GM23338 (cell line): ENCODE results near the gene MRPL44. TPM values are rescaled to one million over a fixed set of nuclear protein-coding genes. Genes with fewer than 3 reads are reported as not detected.

Source experiments
- ATAC-seq: fragments of 200-7000 bp; cut with Tn5 transposase; 3 replicates; pipeline ENCODE4 v1.9.1; 2020
- DNase-seq: peaks from one replicate; pipeline ENCODE4 v3.0.0-alpha.2; 2015; ENCODE audit warnings: low spot score
- H2AFZ ChIP-seq: fragments of 200-600 bp; sonication (generic); 2 replicates; pipeline ENCODE4 v1.8.0; 2016; ENCODE audit warnings: antibody characterized with exemption, mild to moderate bottlenecking, moderate library complexity
- H3F3A ChIP-seq: fragments of 200-600 bp; sonication (generic); replicated peaks from 2 replicates; pipeline ENCODE4 v1.8.0; 2017; ENCODE audit warnings: antibody characterized with exemption, mixed run types, low read depth
- H3K27ac ChIP-seq: fragments of 200-600 bp; sonication (generic); 2 replicates; pipeline ENCODE4 v1.6.1; 2016; ENCODE audit warnings: low read depth
- H3K27me3 ChIP-seq: fragments of 200-600 bp; sonication (generic); 2 replicates; pipeline ENCODE4 v1.8.0; 2016; ENCODE audit warnings: mild to moderate bottlenecking, mixed run types, moderate library complexity; ENCODE audit not compliant: insufficient read depth
- H3K36me3 ChIP-seq: fragments of 200-600 bp; sonication (generic); 2 replicates; pipeline ENCODE4 v1.8.0; 2016; ENCODE audit warnings: mild to moderate bottlenecking; ENCODE audit not compliant: insufficient read depth
- H3K4me1 ChIP-seq: fragments of 200-600 bp; sonication (generic); 2 replicates; pipeline ENCODE4 v1.8.0; 2016; ENCODE audit warnings: mild to moderate bottlenecking, moderate library complexity; ENCODE audit not compliant: insufficient read depth
- H3K4me2 ChIP-seq: fragments of 200-600 bp; sonication (generic); 2 replicates; pipeline ENCODE4 v1.7.1; 2017; ENCODE audit warnings: mixed run types
- H3K4me3 ChIP-seq: fragments of 200-600 bp; sonication (generic); 2 replicates; pipeline ENCODE4 v1.6.1; 2016; ENCODE audit warnings: mixed run types
- H3K79me2 ChIP-seq: fragments of 200-600 bp; sonication (generic); replicated peaks from 2 replicates; pipeline ENCODE4 v1.8.0; 2017; ENCODE audit warnings: mild to moderate bottlenecking; ENCODE audit not compliant: insufficient read depth
- H3K9me2 ChIP-seq: fragments of 200-600 bp; sonication (generic); 2 replicates; pipeline ENCODE4 v1.8.0; 2017; ENCODE audit not compliant: insufficient read depth
- H4K20me1 ChIP-seq: fragments of 200-600 bp; sonication (generic); replicated peaks from 2 replicates; pipeline ENCODE4 v1.8.0; 2017; ENCODE audit warnings: mild to moderate bottlenecking; ENCODE audit not compliant: insufficient read depth
- H3K27ac Mint-ChIP-seq: 2 replicates; pipeline ENCODE4 v1.8.0; 2020; ENCODE audit warnings: inconsistent platforms, mild to moderate bottlenecking, moderate library complexity, mixed read lengths
- H3K27me3 Mint-ChIP-seq: 3 replicates; pipeline ENCODE4 v1.8.0; 2022; ENCODE audit warnings: low read depth, mild to moderate bottlenecking, moderate library complexity, mixed read lengths, inconsistent platforms; ENCODE audit not compliant: insufficient read depth, poor library complexity
- H3K36me3 Mint-ChIP-seq: 3 replicates; pipeline ENCODE4 v1.8.0; 2021; ENCODE audit warnings: low read depth, mild to moderate bottlenecking, inconsistent platforms, moderate library complexity, mixed read lengths
- H3K4me1 Mint-ChIP-seq: 3 replicates; pipeline ENCODE4 v1.8.0; 2020; ENCODE audit warnings: mild to moderate bottlenecking, inconsistent platforms, mixed read lengths
- H3K4me3 Mint-ChIP-seq: 3 replicates; pipeline ENCODE4 v1.8.0; 2021; ENCODE audit warnings: moderate library complexity, mild to moderate bottlenecking, inconsistent platforms, mixed read lengths
- H3K9me3 Mint-ChIP-seq: 3 replicates; pipeline ENCODE4 v1.8.0; 2020; ENCODE audit warnings: moderate library complexity, mild to moderate bottlenecking, inconsistent platforms, mixed read lengths
- CREB1 ChIP-seq: fragments of 250-450 bp; sonication (Bioruptor Pico); IDR thresholded peaks from 2 replicates; pipeline ENCODE4 v1.5.0; 2020; ENCODE audit warnings: low read depth, mild to moderate bottlenecking, moderate library complexity
- EZH2 ChIP-seq: fragments of 200-600 bp; sonication (generic); IDR thresholded peaks from one replicate; pipeline ENCODE4 v1.8.0; 2017; ENCODE audit warnings: antibody characterized with exemption, mild to moderate bottlenecking, low read depth; ENCODE audit not compliant: unreplicated experiment
- EZH2phosphoT487 ChIP-seq: fragments of 200-600 bp; sonication (generic); IDR thresholded peaks from one replicate; pipeline ENCODE4 v1.8.1; 2018; ENCODE audit warnings: antibody characterized with exemption; ENCODE audit not compliant: unreplicated experiment
- JUNB ChIP-seq: IDR thresholded peaks from one replicate; pipeline ENCODE4 v1.6.1; 2016; ENCODE audit warnings: antibody characterized with exemption; ENCODE audit not compliant: unreplicated experiment
- NANOG ChIP-seq: IDR thresholded peaks from 2 replicates; pipeline ENCODE4 v1.6.1; 2016; ENCODE audit warnings: antibody characterized with exemption, borderline replicate concordance
- POLR2AphosphoS5 ChIP-seq: IDR thresholded peaks from 2 replicates; pipeline ENCODE4 v1.6.1; 2016; ENCODE audit warnings: antibody characterized with exemption, low read depth
- STAT1 ChIP-seq: IDR thresholded peaks from one replicate; pipeline ENCODE4 v1.6.1; 2016; ENCODE audit warnings: antibody characterized with exemption; ENCODE audit not compliant: unreplicated experiment
- ZNF114 ChIP-seq: fragments of 250-450 bp; sonication (Bioruptor Pico); IDR thresholded peaks from 2 replicates; pipeline ENCODE4 v1.5.0; 2020; ENCODE audit warnings: mild to moderate bottlenecking, moderate library complexity
- ZNF331 ChIP-seq: fragments of 250-450 bp; sonication (Bioruptor Pico); IDR thresholded peaks from 2 replicates; pipeline ENCODE4 v1.5.0; 2020; ENCODE audit warnings: low read depth, mild to moderate bottlenecking, moderate library complexity
- polyA plus RNA-seq: library from polyadenylated mRNA; unstranded; fragments of >200 nt; fragmentation: Nextera tagmentation; extraction: Ambion mirVana; gene quantifications from 2 replicates; pipeline ENCODE4 v1.2.1, GENCODE V29; 2016
- total RNA-seq: library from RNA; depleted of rRNA; stranded (reverse); fragments of >200 nt; shearing (Covaris generic); gene quantifications from 2 replicates; pipeline ENCODE4 v1.2.3, GENCODE V29; 2014
- TF ChIP-seq, protein P1 (sequence below): IDR thresholded peaks from 2 replicates; pipeline ENCODE4 v1.6.1; 2016; ENCODE audit warnings: antibody characterized with exemption
- TF ChIP-seq, protein P2 (sequence below): fragments of 250-450 bp; sonication (Bioruptor Pico); IDR thresholded peaks from 2 replicates; pipeline ENCODE4 v1.5.0; 2020; ENCODE audit warnings: mild to moderate bottlenecking, moderate library complexity
- TF ChIP-seq, protein P3 (sequence below): IDR thresholded peaks from one replicate; pipeline ENCODE4 v1.6.1; 2018; ENCODE audit warnings: antibody characterized with exemption; ENCODE audit not compliant: unreplicated experiment
- TF ChIP-seq, protein P4 (sequence below), 2 experiments: fragments of 200-600 bp in 1 of 2; sonication (generic) in 1 of 2; conservative IDR thresholded peaks; 2 replicates each; pipeline versions ENCODE4 v1.5.1 to v1.6.1; 2016 to 2017; ENCODE audit warnings: antibody characterized with exemption in 2 of 2, low read depth in 2 of 2, mild to moderate bottlenecking in 2 of 2, moderate library complexity in 1 of 2

MRPL44 gene
- total and polyA plus RNA-seq, 2 experiments from 2014 or later, result 38.4 to 55.8 TPM

DNA sequence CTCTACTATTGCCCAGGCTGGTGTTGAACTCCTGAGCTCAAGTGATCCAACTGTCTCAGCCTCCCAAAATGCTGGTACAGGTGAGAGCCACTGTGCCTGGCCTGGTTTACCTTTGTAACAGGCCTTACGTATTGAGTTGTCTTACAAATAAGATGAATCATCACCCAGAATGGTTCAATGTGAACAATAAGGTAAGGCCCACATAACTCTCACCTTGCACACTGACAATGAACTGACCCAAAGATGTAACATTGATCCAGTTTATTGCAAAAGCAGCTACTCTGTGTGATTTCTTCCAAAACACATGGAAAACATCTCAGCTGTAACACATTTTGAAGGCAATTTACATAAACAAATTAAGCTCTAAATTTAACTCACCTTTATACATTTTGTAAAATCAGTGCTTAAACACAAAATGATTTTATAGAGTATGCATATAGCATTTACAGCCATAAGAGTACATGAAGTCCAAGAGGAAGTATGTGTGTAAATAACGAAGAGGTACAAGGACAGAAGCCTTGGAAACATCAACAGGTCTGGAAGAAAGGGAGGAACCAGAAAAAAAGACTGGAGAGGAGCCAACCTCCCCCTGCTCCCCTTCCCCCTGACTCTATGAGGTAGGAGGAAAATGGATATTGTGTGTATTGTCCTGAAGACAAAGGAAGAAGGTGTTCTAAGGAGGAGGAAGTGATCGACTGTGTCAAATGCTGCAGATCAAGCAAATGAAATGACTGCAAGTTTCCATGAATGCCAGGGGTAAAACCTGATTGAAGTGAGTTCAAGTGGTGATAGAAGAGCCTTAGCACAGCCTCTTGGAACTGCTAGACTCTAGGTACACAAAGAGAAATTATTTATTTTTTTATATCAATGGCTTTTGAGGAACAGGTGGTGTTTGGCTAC is 6.6 kb upstream of the MRPL44 start:
- ATAC-seq, result peak; percentile 43
- H3K36me3 Mint-ChIP-seq, result no peaks in the 10 kb centered on the region; the same call in 2 of the 3 replicates
- Histone ChIP-seq H3K79me2 (0 out of 2 replicates have a peak, but pooled peaks cover 6% of the 10 kb centered on the region), H4K20me1 (no peaks in the 10 kb centered on the region), H3K27ac (no peak overlapping the region), H3K9me2 (no peaks in the 10 kb centered on the region), H2AFZ (no peak overlapping the region), H3K27me3 (no peaks in the 10 kb centered on the region), H3K36me3 (no peaks in the 10 kb centered on the region), H3K4me3 (no peak overlapping the region), H3F3A (no peaks in the 10 kb centered on the region), H3K4me1 (peaks cover 38% of the 10 kb centered on the region), H3K4me2 (peak overlapping the region; percentile 36)
- no peaks in the 10 kb centered on the region for H3K9me3 Mint-ChIP-seq
- peaks cover 46% of the 10 kb centered on the region for H3K4me1 Mint-ChIP-seq
- DNase-seq, result peak; percentile 44
- no peak for TF ChIP-seq NANOG
- no peak for TF ChIP-seq ZNF331 (CRISPR knock-in tag)
- no peak for TF ChIP-seq JUNB
- no peak for TF ChIP-seq POLR2AphosphoS5
- TF ChIP-seq, protein P1, sequence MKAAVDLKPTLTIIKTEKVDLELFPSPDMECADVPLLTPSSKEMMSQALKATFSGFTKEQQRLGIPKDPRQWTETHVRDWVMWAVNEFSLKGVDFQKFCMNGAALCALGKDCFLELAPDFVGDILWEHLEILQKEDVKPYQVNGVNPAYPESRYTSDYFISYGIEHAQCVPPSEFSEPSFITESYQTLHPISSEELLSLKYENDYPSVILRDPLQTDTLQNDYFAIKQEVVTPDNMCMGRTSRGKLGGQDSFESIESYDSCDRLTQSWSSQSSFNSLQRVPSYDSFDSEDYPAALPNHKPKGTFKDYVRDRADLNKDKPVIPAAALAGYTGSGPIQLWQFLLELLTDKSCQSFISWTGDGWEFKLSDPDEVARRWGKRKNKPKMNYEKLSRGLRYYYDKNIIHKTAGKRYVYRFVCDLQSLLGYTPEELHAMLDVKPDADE, result no peak
- TF ChIP-seq ZNF114, result no peak
- TF ChIP-seq, protein P2, sequence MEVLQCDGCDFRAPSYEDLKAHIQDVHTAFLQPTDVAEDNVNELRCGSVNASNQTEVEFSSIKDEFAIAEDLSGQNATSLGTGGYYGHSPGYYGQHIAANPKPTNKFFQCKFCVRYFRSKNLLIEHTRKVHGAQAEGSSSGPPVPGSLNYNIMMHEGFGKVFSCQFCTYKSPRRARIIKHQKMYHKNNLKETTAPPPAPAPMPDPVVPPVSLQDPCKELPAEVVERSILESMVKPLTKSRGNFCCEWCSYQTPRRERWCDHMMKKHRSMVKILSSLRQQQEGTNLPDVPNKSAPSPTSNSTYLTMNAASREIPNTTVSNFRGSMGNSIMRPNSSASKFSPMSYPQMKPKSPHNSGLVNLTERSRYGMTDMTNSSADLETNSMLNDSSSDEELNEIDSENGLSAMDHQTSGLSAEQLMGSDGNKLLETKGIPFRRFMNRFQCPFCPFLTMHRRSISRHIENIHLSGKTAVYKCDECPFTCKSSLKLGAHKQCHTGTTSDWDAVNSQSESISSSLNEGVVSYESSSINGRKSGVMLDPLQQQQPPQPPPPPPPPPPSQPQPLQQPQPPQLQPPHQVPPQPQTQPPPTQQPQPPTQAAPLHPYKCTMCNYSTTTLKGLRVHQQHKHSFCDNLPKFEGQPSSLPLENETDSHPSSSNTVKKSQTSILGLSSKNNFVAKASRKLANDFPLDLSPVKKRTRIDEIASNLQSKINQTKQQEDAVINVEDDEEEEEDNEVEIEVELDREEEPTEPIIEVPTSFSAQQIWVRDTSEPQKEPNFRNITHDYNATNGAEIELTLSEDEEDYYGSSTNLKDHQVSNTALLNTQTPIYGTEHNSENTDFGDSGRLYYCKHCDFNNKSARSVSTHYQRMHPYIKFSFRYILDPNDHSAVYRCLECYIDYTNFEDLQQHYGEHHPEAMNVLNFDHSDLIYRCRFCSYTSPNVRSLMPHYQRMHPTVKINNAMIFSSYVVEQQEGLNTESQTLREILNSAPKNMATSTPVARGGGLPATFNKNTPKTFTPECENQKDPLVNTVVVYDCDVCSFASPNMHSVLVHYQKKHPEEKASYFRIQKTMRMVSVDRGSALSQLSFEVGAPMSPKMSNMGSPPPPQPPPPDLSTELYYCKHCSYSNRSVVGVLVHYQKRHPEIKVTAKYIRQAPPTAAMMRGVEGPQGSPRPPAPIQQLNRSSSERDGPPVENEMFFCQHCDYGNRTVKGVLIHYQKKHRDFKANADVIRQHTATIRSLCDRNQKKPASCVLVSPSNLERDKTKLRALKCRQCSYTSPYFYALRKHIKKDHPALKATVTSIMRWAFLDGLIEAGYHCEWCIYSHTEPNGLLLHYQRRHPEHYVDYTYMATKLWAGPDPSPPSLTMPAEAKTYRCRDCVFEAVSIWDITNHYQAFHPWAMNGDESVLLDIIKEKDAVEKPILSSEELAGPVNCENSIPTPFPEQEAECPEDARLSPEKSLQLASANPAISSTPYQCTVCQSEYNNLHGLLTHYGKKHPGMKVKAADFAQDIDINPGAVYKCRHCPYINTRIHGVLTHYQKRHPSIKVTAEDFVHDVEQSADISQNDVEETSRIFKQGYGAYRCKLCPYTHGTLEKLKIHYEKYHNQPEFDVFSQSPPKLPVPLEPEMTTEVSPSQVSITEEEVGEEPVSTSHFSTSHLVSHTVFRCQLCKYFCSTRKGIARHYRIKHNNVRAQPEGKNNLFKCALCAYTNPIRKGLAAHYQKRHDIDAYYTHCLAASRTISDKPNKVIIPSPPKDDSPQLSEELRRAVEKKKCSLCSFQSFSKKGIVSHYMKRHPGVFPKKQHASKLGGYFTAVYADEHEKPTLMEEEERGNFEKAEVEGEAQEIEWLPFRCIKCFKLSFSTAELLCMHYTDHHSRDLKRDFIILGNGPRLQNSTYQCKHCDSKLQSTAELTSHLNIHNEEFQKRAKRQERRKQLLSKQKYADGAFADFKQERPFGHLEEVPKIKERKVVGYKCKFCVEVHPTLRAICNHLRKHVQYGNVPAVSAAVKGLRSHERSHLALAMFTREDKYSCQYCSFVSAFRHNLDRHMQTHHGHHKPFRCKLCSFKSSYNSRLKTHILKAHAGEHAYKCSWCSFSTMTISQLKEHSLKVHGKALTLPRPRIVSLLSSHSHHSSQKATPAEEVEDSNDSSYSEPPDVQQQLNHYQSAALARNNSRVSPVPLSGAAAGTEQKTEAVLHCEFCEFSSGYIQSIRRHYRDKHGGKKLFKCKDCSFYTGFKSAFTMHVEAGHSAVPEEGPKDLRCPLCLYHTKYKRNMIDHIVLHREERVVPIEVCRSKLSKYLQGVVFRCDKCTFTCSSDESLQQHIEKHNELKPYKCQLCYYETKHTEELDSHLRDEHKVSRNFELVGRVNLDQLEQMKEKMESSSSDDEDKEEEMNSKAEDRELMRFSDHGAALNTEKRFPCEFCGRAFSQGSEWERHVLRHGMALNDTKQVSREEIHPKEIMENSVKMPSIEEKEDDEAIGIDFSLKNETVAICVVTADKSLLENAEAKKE (CRISPR knock-in tag), result no peak
- TF ChIP-seq CREB1 (CRISPR knock-in tag), result no peak
- TF ChIP-seq, protein P3, sequence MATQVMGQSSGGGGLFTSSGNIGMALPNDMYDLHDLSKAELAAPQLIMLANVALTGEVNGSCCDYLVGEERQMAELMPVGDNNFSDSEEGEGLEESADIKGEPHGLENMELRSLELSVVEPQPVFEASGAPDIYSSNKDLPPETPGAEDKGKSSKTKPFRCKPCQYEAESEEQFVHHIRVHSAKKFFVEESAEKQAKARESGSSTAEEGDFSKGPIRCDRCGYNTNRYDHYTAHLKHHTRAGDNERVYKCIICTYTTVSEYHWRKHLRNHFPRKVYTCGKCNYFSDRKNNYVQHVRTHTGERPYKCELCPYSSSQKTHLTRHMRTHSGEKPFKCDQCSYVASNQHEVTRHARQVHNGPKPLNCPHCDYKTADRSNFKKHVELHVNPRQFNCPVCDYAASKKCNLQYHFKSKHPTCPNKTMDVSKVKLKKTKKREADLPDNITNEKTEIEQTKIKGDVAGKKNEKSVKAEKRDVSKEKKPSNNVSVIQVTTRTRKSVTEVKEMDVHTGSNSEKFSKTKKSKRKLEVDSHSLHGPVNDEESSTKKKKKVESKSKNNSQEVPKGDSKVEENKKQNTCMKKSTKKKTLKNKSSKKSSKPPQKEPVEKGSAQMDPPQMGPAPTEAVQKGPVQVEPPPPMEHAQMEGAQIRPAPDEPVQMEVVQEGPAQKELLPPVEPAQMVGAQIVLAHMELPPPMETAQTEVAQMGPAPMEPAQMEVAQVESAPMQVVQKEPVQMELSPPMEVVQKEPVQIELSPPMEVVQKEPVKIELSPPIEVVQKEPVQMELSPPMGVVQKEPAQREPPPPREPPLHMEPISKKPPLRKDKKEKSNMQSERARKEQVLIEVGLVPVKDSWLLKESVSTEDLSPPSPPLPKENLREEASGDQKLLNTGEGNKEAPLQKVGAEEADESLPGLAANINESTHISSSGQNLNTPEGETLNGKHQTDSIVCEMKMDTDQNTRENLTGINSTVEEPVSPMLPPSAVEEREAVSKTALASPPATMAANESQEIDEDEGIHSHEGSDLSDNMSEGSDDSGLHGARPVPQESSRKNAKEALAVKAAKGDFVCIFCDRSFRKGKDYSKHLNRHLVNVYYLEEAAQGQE, result no peak
- no peak for TF ChIP-seq EZH2phosphoT487
- TF ChIP-seq EZH2, result no peak
- TF ChIP-seq STAT1, result no peak
- TF ChIP-seq, protein P4, sequence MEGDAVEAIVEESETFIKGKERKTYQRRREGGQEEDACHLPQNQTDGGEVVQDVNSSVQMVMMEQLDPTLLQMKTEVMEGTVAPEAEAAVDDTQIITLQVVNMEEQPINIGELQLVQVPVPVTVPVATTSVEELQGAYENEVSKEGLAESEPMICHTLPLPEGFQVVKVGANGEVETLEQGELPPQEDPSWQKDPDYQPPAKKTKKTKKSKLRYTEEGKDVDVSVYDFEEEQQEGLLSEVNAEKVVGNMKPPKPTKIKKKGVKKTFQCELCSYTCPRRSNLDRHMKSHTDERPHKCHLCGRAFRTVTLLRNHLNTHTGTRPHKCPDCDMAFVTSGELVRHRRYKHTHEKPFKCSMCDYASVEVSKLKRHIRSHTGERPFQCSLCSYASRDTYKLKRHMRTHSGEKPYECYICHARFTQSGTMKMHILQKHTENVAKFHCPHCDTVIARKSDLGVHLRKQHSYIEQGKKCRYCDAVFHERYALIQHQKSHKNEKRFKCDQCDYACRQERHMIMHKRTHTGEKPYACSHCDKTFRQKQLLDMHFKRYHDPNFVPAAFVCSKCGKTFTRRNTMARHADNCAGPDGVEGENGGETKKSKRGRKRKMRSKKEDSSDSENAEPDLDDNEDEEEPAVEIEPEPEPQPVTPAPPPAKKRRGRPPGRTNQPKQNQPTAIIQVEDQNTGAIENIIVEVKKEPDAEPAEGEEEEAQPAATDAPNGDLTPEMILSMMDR (conservative IDR thresholded peaks at IDR 0.05; ENCODE audit: low read depth in 2 of 2), result no peak
- H3K4me3 Mint-ChIP-seq, result 0 out of 3 replicates have a peak overlapping the region, but pooled peaks have one; percentile 3
- peak overlapping the region; percentile 43; the same call in 1 of the 2 replicates for H3K27ac Mint-ChIP-seq
- H3K27me3 Mint-ChIP-seq, result peaks cover 9% of the 10 kb centered on the region
